Kidney (tissue), 14 donors: ENCODE data around the gene SUCLG2. TPM values are rescaled to one million over a fixed set of nuclear protein-coding genes. Genes with fewer than 3 reads are reported as not detected.

ENCODE experiments used
- DNase-seq, 5 donors: peaks; one replicate each; pipeline ENCODE4 v3.0.0-alpha.2; 2013 to 2020
- FAIRE-seq: peaks from 2 replicates; lab custom pipeline; 2012; peaks lifted over from hg19 to GRCh38; lab: Jason Lieb, UNC
- H3K27ac ChIP-seq, 2 donors: one replicate each; pipeline ENCODE4 v1.7.0; 2013; ENCODE audit warnings: low read depth in 2 of 2, low read length in 2 of 2, inconsistent platforms in 1 of 2
- H3K27me3 ChIP-seq: one replicate; pipeline ENCODE4 v1.7.1; 2013; ENCODE audit warnings: low read length, inconsistent platforms; ENCODE audit not compliant: control insufficient read depth, insufficient read depth
- H3K36me3 ChIP-seq, 3 donors: one replicate each; pipeline versions ENCODE4 v1.7.0 to v1.7.1; 2013; ENCODE audit warnings: low read length in 3 of 3, control low read depth in 1 of 3, inconsistent platforms in 1 of 3; ENCODE audit not compliant: insufficient read depth in 3 of 3, control insufficient read depth in 2 of 3
- H3K4me1 ChIP-seq, 3 donors: one replicate each; pipeline versions ENCODE4 v1.7.0 to v1.7.1; 2013; ENCODE audit warnings: low read length in 3 of 3, inconsistent platforms in 1 of 3, low read depth in 1 of 3; ENCODE audit not compliant: control insufficient read depth in 2 of 3, insufficient read depth in 2 of 3
- H3K4me3 ChIP-seq, 3 donors: one replicate each; pipeline versions ENCODE4 v1.7.0 to v1.8.1; 2013; ENCODE audit warnings: low read length in 3 of 3, control low read depth in 1 of 3, inconsistent platforms in 1 of 3
- H3K9ac ChIP-seq, 3 donors: one replicate each; pipeline versions ENCODE4 v1.7.0 to v1.7.1; 2013; ENCODE audit warnings: low read length in 3 of 3, control low read depth in 1 of 3, inconsistent platforms in 1 of 3
- H3K9me3 ChIP-seq, 3 donors: one replicate each; pipeline versions ENCODE4 v1.7.0 to v1.7.1; 2013; ENCODE audit warnings: low read length in 3 of 3, control low read depth in 1 of 3, inconsistent platforms in 1 of 3; ENCODE audit not compliant: control insufficient read depth in 2 of 3, insufficient read depth in 1 of 3
- intact Hi-C: fragments of 100-400 bp; cut with DNase I; formaldehyde crosslinking; loops from one replicate; pipeline ENCODE4 v1.11.1; 2022
- polyA plus RNA-seq: library from polyadenylated mRNA; stranded (reverse); fragments of 350-450 nt; fragmentation: Illumina TruSeq; extraction: RNeasy Lipid Tissue Mini Kit (QIAGEN cat#74804); gene quantifications from one replicate; pipeline ENCODE4 v1.2.3, GENCODE V29; 2014; ENCODE audit warnings: low read depth, low replicate concordance; ENCODE audit not compliant: insufficient read depth
- total RNA-seq: library from RNA; stranded (reverse); fragmentation: NEBNext Ultra II Directional; extraction: Animal tissue kit (Norgen Biotek cat#: 25700); gene quantifications from one replicate; pipeline ENCODE4 v1.2.1, GENCODE V29; 2021
- TF ChIP-seq, protein P1 (sequence below): IDR thresholded peaks from 3 replicates; pipeline ENCODE4 v1.5.1; 2012; ENCODE audit warnings: mild to moderate bottlenecking, moderate library complexity, borderline replicate concordance; ENCODE audit not compliant: insufficient read depth; ENCODE audit errors: extremely low read depth
- donor health status: control.
- donor health status: control.
- donor health status: control.
- donor health status: control.
- donor health status: control.
- donor health status: DM: yes; HTN: yes; CAD: no.
- donor health status: Normal renal cell carcinoma (clear cell type).

The SUCLG2 gene
- total and polyA plus RNA-seq, 2 donors from 2014 or later, result 62.8 to 117 TPM

DNA sequence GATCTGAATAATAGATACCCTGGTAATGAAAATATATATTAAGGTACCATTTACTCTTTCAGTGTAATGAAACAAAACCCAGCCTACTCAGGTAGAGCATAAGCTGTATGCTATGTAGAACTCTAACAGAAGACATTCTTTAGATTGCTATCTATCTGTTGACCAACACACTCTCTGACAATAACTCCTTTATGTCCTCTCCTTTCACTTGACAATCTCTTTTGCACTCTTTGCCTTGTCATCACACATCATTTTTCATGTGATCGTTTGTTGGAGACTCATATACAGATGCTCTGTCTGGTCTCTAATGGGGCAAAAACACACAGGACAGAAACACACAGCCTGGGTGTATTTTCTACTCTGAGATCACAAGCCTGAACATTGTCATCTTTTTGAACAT, 35.4 kb upstream of the SUCLG2 start:
- FAIRE-seq (no peak), DNase-seq (no peak)
- no peak overlapping the region for H3K4me3 ChIP-seq
- H3K36me3 ChIP-seq, result no peaks in the 10 kb centered on the region
- intact Hi-C loops, result no loop called here
- H3K27ac ChIP-seq, result no peak overlapping the region
- no peaks in the 10 kb centered on the region for H3K27me3 ChIP-seq
- H3K9me3 ChIP-seq, result no peaks in the 10 kb centered on the region
- H3K4me1 ChIP-seq, result no peaks in the 10 kb centered on the region
- TF ChIP-seq, protein P1, sequence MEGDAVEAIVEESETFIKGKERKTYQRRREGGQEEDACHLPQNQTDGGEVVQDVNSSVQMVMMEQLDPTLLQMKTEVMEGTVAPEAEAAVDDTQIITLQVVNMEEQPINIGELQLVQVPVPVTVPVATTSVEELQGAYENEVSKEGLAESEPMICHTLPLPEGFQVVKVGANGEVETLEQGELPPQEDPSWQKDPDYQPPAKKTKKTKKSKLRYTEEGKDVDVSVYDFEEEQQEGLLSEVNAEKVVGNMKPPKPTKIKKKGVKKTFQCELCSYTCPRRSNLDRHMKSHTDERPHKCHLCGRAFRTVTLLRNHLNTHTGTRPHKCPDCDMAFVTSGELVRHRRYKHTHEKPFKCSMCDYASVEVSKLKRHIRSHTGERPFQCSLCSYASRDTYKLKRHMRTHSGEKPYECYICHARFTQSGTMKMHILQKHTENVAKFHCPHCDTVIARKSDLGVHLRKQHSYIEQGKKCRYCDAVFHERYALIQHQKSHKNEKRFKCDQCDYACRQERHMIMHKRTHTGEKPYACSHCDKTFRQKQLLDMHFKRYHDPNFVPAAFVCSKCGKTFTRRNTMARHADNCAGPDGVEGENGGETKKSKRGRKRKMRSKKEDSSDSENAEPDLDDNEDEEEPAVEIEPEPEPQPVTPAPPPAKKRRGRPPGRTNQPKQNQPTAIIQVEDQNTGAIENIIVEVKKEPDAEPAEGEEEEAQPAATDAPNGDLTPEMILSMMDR, result no peak
- H3K9ac ChIP-seq, result no peak overlapping the region

DNA sequence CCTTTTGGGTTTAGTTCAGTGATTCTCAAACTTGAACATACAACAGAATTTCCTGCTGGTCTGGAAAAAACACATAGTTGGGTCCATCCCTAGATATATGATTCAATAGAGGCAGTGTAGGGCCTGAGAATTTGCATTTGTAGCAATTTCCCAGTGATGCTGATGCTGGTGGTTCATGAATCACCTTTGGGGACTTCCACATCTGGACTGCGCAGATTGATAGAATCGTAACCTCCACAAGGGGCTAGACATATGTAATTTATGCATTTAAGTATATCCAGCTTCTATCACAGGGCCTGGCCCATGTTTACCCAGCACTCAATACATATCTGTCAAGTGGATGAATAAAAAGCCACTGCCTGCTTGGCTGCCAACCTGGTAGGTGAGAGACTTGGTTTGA, 33.8 kb upstream of the SUCLG2 start:
- TF ChIP-seq, protein P1, result no peak
- Histone ChIP-seq H3K4me1 (no peaks in the 10 kb centered on the region), H3K4me3 (no peak overlapping the region), H3K36me3 (no peaks in the 10 kb centered on the region), H3K9me3 (no peaks in the 10 kb centered on the region), H3K27ac (no peak overlapping the region), H3K9ac (no peak overlapping the region), H3K27me3 (no peaks in the 10 kb centered on the region)
- no peak for FAIRE-seq
- intact Hi-C loops, result no loop called here
- DNase-seq, result no peak

DNA sequence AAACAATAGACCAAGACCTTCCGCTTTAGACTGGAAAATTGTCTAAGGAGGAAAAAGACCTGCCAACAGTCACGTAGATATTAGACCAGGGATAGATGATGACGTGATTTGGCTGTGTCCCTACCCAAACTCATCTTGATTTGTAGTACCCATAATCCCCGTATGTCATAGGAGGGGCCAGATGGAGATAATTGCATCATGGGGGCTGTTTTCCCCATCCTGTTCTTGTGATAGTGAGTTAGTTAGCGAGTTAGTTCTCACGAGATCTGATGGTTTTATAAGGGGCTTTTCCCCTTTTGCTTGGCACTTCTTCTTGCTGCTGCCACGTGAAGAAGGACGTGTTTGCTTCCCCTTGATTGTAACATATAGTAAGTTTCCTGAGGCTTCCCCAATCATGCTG, 31.7 kb upstream of the SUCLG2 start:
- Histone ChIP-seq H3K9ac (no peak overlapping the region), H3K36me3 (no peaks in the 10 kb centered on the region), H3K27ac (no peak overlapping the region), H3K27me3 (no peaks in the 10 kb centered on the region), H3K9me3 (no peaks in the 10 kb centered on the region), H3K4me1 (no peaks in the 10 kb centered on the region), H3K4me3 (no peak overlapping the region)
- FAIRE-seq (no peak), DNase-seq (no peak)
- intact Hi-C loops, result no loop called here
- TF ChIP-seq, protein P1, result no peak

DNA sequence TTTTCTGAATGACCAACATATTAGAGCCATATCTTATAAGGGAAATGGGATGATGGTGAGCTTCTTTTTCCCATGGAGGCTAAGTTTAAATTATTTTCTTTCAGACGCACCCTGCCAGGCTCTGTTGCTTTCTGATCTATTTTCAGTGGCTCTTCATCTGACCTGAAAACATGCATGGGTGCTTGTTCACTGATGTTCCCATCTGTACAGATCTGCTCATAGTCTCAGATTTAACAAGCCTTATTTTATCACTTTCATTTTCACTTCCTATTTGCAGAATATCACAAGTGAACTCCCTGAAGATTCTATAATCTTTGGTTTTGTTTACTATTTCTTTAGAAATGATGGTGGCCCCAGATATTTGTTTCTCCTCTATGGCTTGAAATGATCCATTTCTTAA, 31.1 kb upstream of the SUCLG2 start:
- DNase-seq (no peak), FAIRE-seq (no peak)
- H3K36me3 ChIP-seq, result no peaks in the 10 kb centered on the region
- TF ChIP-seq, protein P1, result no peak
- H3K27me3 ChIP-seq, result no peaks in the 10 kb centered on the region
- H3K9me3 ChIP-seq, result no peaks in the 10 kb centered on the region
- H3K4me1 ChIP-seq, result no peaks in the 10 kb centered on the region
- no peak overlapping the region for H3K27ac ChIP-seq
- H3K9ac ChIP-seq, result no peak overlapping the region
- intact Hi-C loops, result no loop called here
- H3K4me3 ChIP-seq, result no peak overlapping the region
